ENCODE results near the gene KIF4A.
"Not testable (repeated sequence)": the region's sequence is repeated elsewhere in the genome, so short reads cannot be mapped to it uniquely, and the experiment has no call there.

Gene KIF4A

GRCh38 chrX:70289793-70290770, at the start of gene KIF4A, which contains the start of gene PDZD11:
KIF4A (plus strand) TSS chrX:70290104; CDS start chrX:70290459, 355 bp downstream.
PDZD11 (minus strand) TSS chrX:70289927; CDS start chrX:70289341, 586 bp downstream.
- DNase-seq = peak; percentile 70 to 79

- no peak for DNase-seq
Observed at GRCh38 chrX:70240751-70241150, 49.2 kb upstream of the KIF4A start.

GRCh38 chrX:70241501-70241900, 48.4 kb upstream of the KIF4A start:
- DNase-seq = no peak

GRCh38 chrX:70243601-70244000, 46.3 kb upstream of the KIF4A start:
- DNase-seq = not testable (repeated sequence)

- DNase-seq = no peak
Observed at GRCh38 chrX:70244881-70245280, 45.0 kb upstream of the KIF4A start.

- no peak for DNase-seq
Observed at GRCh38 chrX:70247252-70247651, 42.7 kb upstream of the KIF4A start.

- DNase-seq = no peak
Observed at GRCh38 chrX:70252491-70252890, 37.4 kb upstream of the KIF4A start.

GRCh38 chrX:70253377-70254062, 36.4 kb upstream of the KIF4A start:
- no peak for DNase-seq

GRCh38 chrX:70254063-70254400, 35.9 kb upstream of the KIF4A start:
- no peak for DNase-seq

GRCh38 chrX:70254909-70255308, 35.0 kb upstream of the KIF4A start:
- DNase-seq = no peak

- DNase-seq = no peak
Observed at GRCh38 chrX:70255452-70255851, 34.5 kb upstream of the KIF4A start.

- no peak for DNase-seq
Observed at GRCh38 chrX:70257423-70258288, 32.2 kb upstream of the KIF4A start.

- no peak for DNase-seq
Observed at GRCh38 chrX:70260104-70260503, 29.8 kb upstream of the KIF4A start, which contains the start of gene P2RY4. P2RY4 (minus strand) TSS chrX:70260204; CDS start chrX:70259624, 580 bp downstream.

GRCh38 chrX:70262952-70263567, 26.8 kb upstream of the KIF4A start:
- DNase-seq = peak; percentile 24 to 49

GRCh38 chrX:70264784-70265183, 25.1 kb upstream of the KIF4A start:
- DNase-seq = no peak

- DNase-seq = no peak
Observed at GRCh38 chrX:70268034-70268433, 21.9 kb upstream of the KIF4A start, which contains the start of gene ARR3. ARR3 (plus strand) TSS chrX:70268334; CDS start chrX:70269386, 1,052 bp downstream.

GRCh38 chrX:70274029-70274428, 15.9 kb upstream of the KIF4A start:
- not testable (repeated sequence) for DNase-seq

GRCh38 chrX:70279081-70279480, 10.8 kb upstream of the KIF4A start:
- DNase-seq = no peak

GRCh38 chrX:70280573-70280972, 9.3 kb upstream of the KIF4A start:
- no peak for DNase-seq

- no peak for DNase-seq
Observed at GRCh38 chrX:70281951-70282350, 8.0 kb upstream of the KIF4A start, which contains the start of gene RAB41. RAB41 (plus strand) TSS chrX:70282172; CDS start chrX:70282218, 46 bp downstream.

GRCh38 chrX:70289168-70289792, 624 bp upstream of the KIF4A start:
- no peak for DNase-seq

- DNase-seq = no peak
Observed at GRCh38 chrX:70292788-70293187, 2.9 kb downstream of the KIF4A start.

All from SHP77 (cell line).